ENCODE data around the gene CACNG8.
"Not testable (repeated sequence)": the region's sequence is repeated elsewhere in the genome, so short reads cannot be mapped to it uniquely, and the experiment has no call there.

Gene CACNG8

GRCh38 chr19:53962887-53963431, at the start of gene CACNG8:
CACNG8 (plus strand) TSS chr19:53962937.
- DNase-seq (ENCODE audit: low read depth in 2 of 2): no peak

GRCh38 chr19:53915000-53915399, 47.7 kb upstream of the CACNG8 start:
- no peak for DNase-seq (ENCODE audit: low read depth in 2 of 2)

- DNase-seq (ENCODE audit: low read depth in 2 of 2): no peak
These were observed 46.7 kb upstream of the CACNG8 start for GRCh38 chr19:53916004-53916403.

- DNase-seq (ENCODE audit: low read depth in 2 of 2): no peak
These were observed 45.4 kb upstream of the CACNG8 start for GRCh38 chr19:53917356-53917755.

- DNase-seq (ENCODE audit: low read depth in 2 of 2): no peak
These were observed 35.0 kb upstream of the CACNG8 start for GRCh38 chr19:53927739-53928138.

- no peak for DNase-seq (ENCODE audit: low read depth in 2 of 2)
These were observed 26.7 kb upstream of the CACNG8 start for GRCh38 chr19:53936029-53936428.

GRCh38 chr19:53942001-53942786, 20.5 kb upstream of the CACNG8 start:
- no peak for DNase-seq (ENCODE audit: low read depth in 2 of 2)

- DNase-seq (ENCODE audit: low read depth in 2 of 2): no peak
These were observed 18.3 kb upstream of the CACNG8 start for GRCh38 chr19:53944416-53944815.

GRCh38 chr19:53944933-53945332, 17.8 kb upstream of the CACNG8 start:
- DNase-seq (ENCODE audit: low read depth in 2 of 2): no peak

- DNase-seq (ENCODE audit: low read depth in 2 of 2): no peak
These were observed 17.3 kb upstream of the CACNG8 start for GRCh38 chr19:53945441-53945840.

- DNase-seq (ENCODE audit: low read depth in 2 of 2): no peak
These were observed 16.7 kb upstream of the CACNG8 start for GRCh38 chr19:53945998-53946397.

- no peak for DNase-seq (ENCODE audit: low read depth in 2 of 2)
These were observed 15.1 kb upstream of the CACNG8 start for GRCh38 chr19:53947624-53948023.

- DNase-seq (ENCODE audit: low read depth in 2 of 2): not testable (repeated sequence)
These were observed 14.1 kb upstream of the CACNG8 start for GRCh38 chr19:53948611-53949010.

GRCh38 chr19:53951436-53951835, 11.3 kb upstream of the CACNG8 start:
- no peak for DNase-seq (ENCODE audit: low read depth in 2 of 2)

- no peak for DNase-seq (ENCODE audit: low read depth in 2 of 2)
These were observed 10.8 kb upstream of the CACNG8 start for GRCh38 chr19:53951947-53952346.

- DNase-seq (ENCODE audit: low read depth in 2 of 2): no peak
These were observed 9.4 kb upstream of the CACNG8 start for GRCh38 chr19:53953383-53953782.

GRCh38 chr19:53957448-53958167, 5.1 kb upstream of the CACNG8 start:
- DNase-seq (ENCODE audit: low read depth in 2 of 2): no peak

- DNase-seq (ENCODE audit: low read depth in 2 of 2): no peak
These were observed 4.6 kb upstream of the CACNG8 start for GRCh38 chr19:53958168-53958571.

- DNase-seq (ENCODE audit: low read depth in 2 of 2): no peak
These were observed 3.6 kb upstream of the CACNG8 start for GRCh38 chr19:53958823-53959757.

GRCh38 chr19:53960187-53960586, 2.5 kb upstream of the CACNG8 start:
- no peak for DNase-seq (ENCODE audit: low read depth in 2 of 2)

- DNase-seq (ENCODE audit: low read depth in 2 of 2): no peak
These were observed 1.9 kb upstream of the CACNG8 start for GRCh38 chr19:53960886-53961285.
